IMR-90 (cell line): Measurements from ENCODE around the gene CCDC88C. TPM values are rescaled to one million over a fixed set of nuclear protein-coding genes. Genes with fewer than 3 reads are reported as not detected.

Experiments used
- ATAC-seq: fragments of 200-7000 bp; cut with Tn5 transposase; 2 replicates; pipeline ENCODE4 v1.9.1; 2020; ENCODE audit warnings: low read depth, mild to moderate bottlenecking, moderate library complexity
- BruUV-seq: library from RNA; stranded (reverse); fragments of 400-500 nt; replicated peaks from 2 replicates; lab custom pipeline; 2021; lab: Mats Ljungman, UMichigan
- CTCF ChIA-PET: fragments of 300-600 bp; formaldehyde crosslinking; extraction: SDS; loops from one replicate; lab custom pipeline; 2021; ENCODE audit warnings: antibody characterized with exemption; lab: Yijun Ruan, JAX
- POLR2A ChIA-PET: fragments of 300-600 bp; sonication (Branson Sonifier 250); formaldehyde crosslinking; loops from one replicate; lab custom pipeline; 2022; ENCODE audit warnings: antibody characterized with exemption; ENCODE audit not compliant: unreplicated experiment; lab: Charles Lee
- DNase-seq: peaks from one replicate; pipeline ENCODE4 v3.0.0; 2013
- H2AFZ ChIP-seq: replicated peaks from 2 replicates; pipeline ENCODE3; 2013; ENCODE audit warnings: low read length, mild to moderate bottlenecking; ENCODE audit not compliant: poor library complexity
- H2AK5ac ChIP-seq: 2 replicates; pipeline ENCODE4 v1.6.1; 2013; ENCODE audit warnings: low read depth, low read length, inconsistent platforms
- H2AK9ac ChIP-seq: replicated peaks from 2 replicates; pipeline ENCODE3; 2013; ENCODE audit warnings: mild to moderate bottlenecking, low read depth, low read length, moderate library complexity; ENCODE audit not compliant: poor library complexity
- H2BK120ac ChIP-seq: 2 replicates; pipeline ENCODE4 v1.6.1; 2013; ENCODE audit warnings: low read depth, low read length, inconsistent platforms
- H2BK15ac ChIP-seq: 3 replicates; pipeline ENCODE4 v1.6.1; 2013; ENCODE audit warnings: low read depth, low read length, inconsistent platforms
- H2BK20ac ChIP-seq: 2 replicates; pipeline ENCODE4 v1.6.1; 2013; ENCODE audit warnings: low read depth, mild to moderate bottlenecking, inconsistent platforms, low read length, moderate library complexity
- H2BK5ac ChIP-seq: 2 replicates; pipeline ENCODE4 v1.6.1; 2013; ENCODE audit warnings: mild to moderate bottlenecking, low read depth, low read length, inconsistent platforms; ENCODE audit not compliant: poor library complexity, severe bottlenecking
- H3K14ac ChIP-seq: replicated peaks from 2 replicates; pipeline ENCODE4 v1.6.1; 2013; ENCODE audit warnings: low read depth, low read length, inconsistent platforms
- H3K18ac ChIP-seq: 2 replicates; pipeline ENCODE4 v1.6.1; 2013; ENCODE audit warnings: low read depth, low read length, control low read depth
- H3K23ac ChIP-seq: 2 replicates; pipeline ENCODE4 v1.6.1; 2013; ENCODE audit warnings: low read depth, low read length, inconsistent platforms
- H3K27ac ChIP-seq: 2 replicates; pipeline ENCODE4 v1.5.1; 2013; ENCODE audit warnings: mild to moderate bottlenecking, control low read depth, low read length; ENCODE audit not compliant: insufficient read depth
- H3K27me3 ChIP-seq: 2 replicates; pipeline ENCODE4 v1.6.1; 2013; ENCODE audit warnings: low read length; ENCODE audit not compliant: control insufficient read depth, insufficient read depth
- H3K36me3 ChIP-seq: 2 replicates; pipeline ENCODE4 v1.6.1; 2013; ENCODE audit warnings: low read length, mixed read lengths; ENCODE audit not compliant: control insufficient read depth, insufficient read depth
- H3K4ac ChIP-seq: 2 replicates; pipeline ENCODE4 v1.6.1; 2013; ENCODE audit warnings: low read depth, low read length, inconsistent platforms
- H3K4me1 ChIP-seq: 2 replicates; pipeline ENCODE4 v1.6.1; 2013; ENCODE audit warnings: low read length, mixed read lengths; ENCODE audit not compliant: control insufficient read depth, insufficient read depth
- H3K4me2 ChIP-seq: 2 replicates; pipeline ENCODE4 v1.6.1; 2013; ENCODE audit warnings: low read depth, mild to moderate bottlenecking, control low read depth, low read length, moderate library complexity
- H3K4me3 ChIP-seq: 2 replicates; pipeline ENCODE4 v1.5.1; 2013; ENCODE audit warnings: low read depth, mild to moderate bottlenecking, control low read depth, low read length, moderate library complexity; ENCODE audit not compliant: insufficient read depth
- H3K56ac ChIP-seq: 2 replicates; pipeline ENCODE4 v1.6.1; 2013; ENCODE audit warnings: low read length, inconsistent platforms; ENCODE audit not compliant: insufficient read depth; ENCODE audit errors: extremely low read depth
- H3K79me1 ChIP-seq, 2 experiments: 2 replicates each; pipeline ENCODE4 v1.6.1; 2013; ENCODE audit warnings: low read length in 2 of 2, inconsistent platforms in 1 of 2, low read depth in 1 of 2
- H3K9ac ChIP-seq: 2 replicates; pipeline ENCODE4 v1.6.1; 2013; ENCODE audit warnings: low read depth, low read length, control low read depth
- H3K9me1 ChIP-seq: 2 replicates; pipeline ENCODE4 v1.6.1; 2013; ENCODE audit warnings: low read length, inconsistent platforms; ENCODE audit not compliant: insufficient read depth
- H3K9me3 ChIP-seq: 2 replicates; pipeline ENCODE4 v1.6.1; 2013; ENCODE audit warnings: low read length; ENCODE audit not compliant: control insufficient read depth, insufficient read depth
- H4K20me1 ChIP-seq: 2 replicates; pipeline ENCODE4 v1.6.1; 2013; ENCODE audit warnings: low read length, inconsistent platforms; ENCODE audit not compliant: insufficient read depth
- H4K5ac ChIP-seq: 2 replicates; pipeline ENCODE4 v1.6.1; 2013; ENCODE audit warnings: mild to moderate bottlenecking, low read depth, low read length, control low read depth
- H4K8ac ChIP-seq, 2 experiments: 2 replicates each; pipeline ENCODE4 v1.6.1; 2013; ENCODE audit warnings: low read depth in 2 of 2, low read length in 2 of 2, control low read depth in 1 of 2, inconsistent platforms in 1 of 2
- H4K91ac ChIP-seq: 2 replicates; pipeline ENCODE4 v1.6.1; 2013; ENCODE audit warnings: low read depth, low read length, inconsistent platforms; ENCODE audit not compliant: insufficient read depth
- CHD1 ChIP-seq: IDR thresholded peaks from 2 replicates; pipeline ENCODE4 v1.6.1; 2012; ENCODE audit warnings: low read depth, low read length, improper control_type of control experiment
- CTCF ChIP-seq: conservative IDR thresholded peaks from 2 replicates; pipeline ENCODE4 v1.5.1; 2012; ENCODE audit warnings: mild to moderate bottlenecking, low read depth, low read length, improper control_type of control experiment
- MAFK ChIP-seq: IDR thresholded peaks from 2 replicates; pipeline ENCODE4 v1.6.1; 2012; ENCODE audit warnings: low read depth, low read length, improper control_type of control experiment
- NFE2L2 ChIP-seq: fragments of 150-350 bp; IDR thresholded peaks from 2 replicates; pipeline ENCODE4 v1.6.1; 2016; ENCODE audit warnings: low read depth, mild to moderate bottlenecking, low read length
- RAD21 ChIP-seq: IDR thresholded peaks from 2 replicates; pipeline ENCODE4 v1.6.1; 2012; ENCODE audit warnings: low read length, improper control_type of control experiment
- RCOR1 ChIP-seq: IDR thresholded peaks from 2 replicates; pipeline ENCODE4 v1.6.1; 2012; ENCODE audit warnings: mild to moderate bottlenecking, low read length, improper control_type of control experiment; ENCODE audit not compliant: insufficient replicate concordance
- SMC3 ChIP-seq: fragments of 150-350 bp; IDR thresholded peaks from 2 replicates; pipeline ENCODE4 v1.6.1; 2016; ENCODE audit warnings: low read depth, mild to moderate bottlenecking, antibody characterized with exemption, low read length, moderate library complexity
- WGBS, 2 experiments: methylation state at CpG; one replicate each; pipeline versions ENCODE4 v1.1.5 to v1.1.7; 2013; ENCODE audit warnings: missing lambda C conversion rate in 2 of 2; ENCODE audit not compliant: insufficient read length in 1 of 2; ENCODE audit errors: extremely low coverage in 2 of 2; 5-methylcytosine and 5-hydroxymethylcytosine counted together
- dilution Hi-C: fragments of 300-500 bp; cut with HindIII; formaldehyde crosslinking; loops from one replicate; pipeline ENCODE4 v1.14.3; 2018; ENCODE audit warnings: low sequenced_read_pairs; ENCODE audit not compliant: unreplicated experiment
- in situ Hi-C: fragments of 300-500 bp; cut with MboI; formaldehyde crosslinking; loops from 3 replicates; pipeline ENCODE4 v1.14.3; 2019; ENCODE audit warnings: low sequenced_read_pairs, inconsistent platforms, mixed read lengths
- intact Hi-C: fragments of 100-400 bp; cut with micrococcal nuclease; formaldehyde crosslinking; loops from 2 replicates; pipeline ENCODE4 v1.10.0; 2022
- polyA plus RNA-seq, 3 experiments: library from polyadenylated mRNA; depleted of rRNA; stranded (reverse); fragments of >200 nt; gene quantifications; 2 replicates each; pipeline ENCODE4 v1.2.3, GENCODE V29; 2012; ENCODE audit warnings: low replicate concordance in 1 of 3
- total RNA-seq: library from RNA; depleted of rRNA; stranded (reverse); fragments of >200 nt; gene quantifications from 2 replicates; pipeline ENCODE4 v1.2.3, GENCODE V29; 2012
- TF ChIP-seq, protein P1 (sequence below): fragments of 150-350 bp; IDR thresholded peaks from 2 replicates; pipeline ENCODE4 v1.6.1; 2016; ENCODE audit warnings: low read depth, mild to moderate bottlenecking, low read length, moderate library complexity, borderline replicate concordance

Gene CCDC88C
- total and polyA plus RNA-seq, 2 of the 4 experiments (the other 2 are of a cell fraction), result 0.17 to 0.18 TPM

GRCh38 chr14:91261986-91262549 is 155.6 kb downstream of the CCDC88C start:
- Histone ChIP-seq H3K4me1 (no peaks in the 10 kb centered on the region; the same call in 1 of the 2 replicates), H2AK5ac (no peak overlapping the region), H2BK5ac (no peak overlapping the region), H3K79me1 (no peaks in the 10 kb centered on the region), H3K27ac (no peak overlapping the region), H4K20me1 (no peaks in the 10 kb centered on the region), H2AFZ (no peak overlapping the region), H3K27me3 (peaks cover 29% of the 10 kb centered on the region), H3K56ac (no peak overlapping the region), H3K9me3 (peaks cover 3% of the 10 kb centered on the region; the same call in 1 of the 2 replicates), H3K14ac (no peak overlapping the region), H3K36me3 (no peaks in the 10 kb centered on the region), H2BK15ac (no peak overlapping the region), H2BK120ac (no peak overlapping the region), H3K9ac (no peak overlapping the region), H3K4me2 (no peak overlapping the region), H4K5ac (no peak overlapping the region), H3K4ac (no peak overlapping the region), H2BK20ac (no peak overlapping the region), H4K8ac (no peak overlapping the region), H4K91ac (no peak overlapping the region), H3K18ac (no peak overlapping the region), H2AK9ac (no peak overlapping the region), H3K23ac (no peak overlapping the region), H3K4me3 (no peak overlapping the region), H3K9me1 (no peaks in the 10 kb centered on the region)
- intact Hi-C loops, result no loop called here
- TF ChIP-seq CTCF (no peak), RCOR1 (no peak), NFE2L2 (no peak), RAD21 (no peak), MAFK (no peak), CHD1 (no peak), SMC3 (no peak)
- TF ChIP-seq, protein P1, sequence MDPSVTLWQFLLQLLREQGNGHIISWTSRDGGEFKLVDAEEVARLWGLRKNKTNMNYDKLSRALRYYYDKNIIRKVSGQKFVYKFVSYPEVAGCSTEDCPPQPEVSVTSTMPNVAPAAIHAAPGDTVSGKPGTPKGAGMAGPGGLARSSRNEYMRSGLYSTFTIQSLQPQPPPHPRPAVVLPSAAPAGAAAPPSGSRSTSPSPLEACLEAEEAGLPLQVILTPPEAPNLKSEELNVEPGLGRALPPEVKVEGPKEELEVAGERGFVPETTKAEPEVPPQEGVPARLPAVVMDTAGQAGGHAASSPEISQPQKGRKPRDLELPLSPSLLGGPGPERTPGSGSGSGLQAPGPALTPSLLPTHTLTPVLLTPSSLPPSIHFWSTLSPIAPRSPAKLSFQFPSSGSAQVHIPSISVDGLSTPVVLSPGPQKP, result no peak
- CTCF ChIA-PET, result interaction anchor here (0.8 kb wide), 1 partner anchor 29 kb away, joined by 3 read pairs; no protein-coding TSS in a partner anchor
- BruUV-seq, result no TSS peak
- no peak for DNase-seq
- ATAC-seq, result no peak
- in situ Hi-C loops, result no loop called here
- dilution Hi-C loops, result no loop called here
- POLR2A ChIA-PET, result no interaction called here
- WGBS, 2 experiments, result 95% methylated on average over 5 of the region's 11 CpGs; no CpG with 5 or more reads in 1 of the 2 experiments
